ENCODE data around the gene SLC25A20.
"Not testable (repeated sequence)": the region's sequence is repeated elsewhere in the genome, so short reads cannot be mapped to it uniquely, and the experiment has no call there.

Gene SLC25A20

GRCh38 chr3:48919215-48920138, 20.8 kb upstream of the SLC25A20 start:
- Mint-ChIP-seq H3K27me3 (no peaks in the 10 kb centered on the region), H3K9me3 (no peaks in the 10 kb centered on the region), H3K36me3 (ENCODE audit: low read depth) (peaks cover 47% of the 10 kb centered on the region), H3K4me1 (ENCODE audit: low read depth) (peaks cover 31% of the 10 kb centered on the region), H3K4me3 (peak overlapping the region; percentile 98), H3K27ac (peak overlapping the region; percentile 100)
- DNase-seq, result peak; percentile 58

GRCh38 chr3:48918388-48919214, 19.9 kb upstream of the SLC25A20 start, which contains the start of gene ARIH2:
ARIH2 (plus strand) TSS chr3:48918842; CDS start chr3:48927559, 8,717 bp downstream.
- Mint-ChIP-seq H3K27me3 (no peaks in the 10 kb centered on the region), H3K9me3 (no peaks in the 10 kb centered on the region), H3K4me3 (peak within 1 kb of the TSS; percentile 98), H3K27ac (peak within 1 kb of the TSS; percentile 100), H3K36me3 (ENCODE audit: low read depth) (peaks cover 40% of the 10 kb centered on the region), H3K4me1 (ENCODE audit: low read depth) (peaks cover 32% of the 10 kb centered on the region)
- DNase-seq, result peak; percentile 94

- no peak for DNase-seq
- Mint-ChIP-seq H3K36me3 (ENCODE audit: low read depth) (peaks cover 20% of the 10 kb centered on the region), H3K27ac (peak overlapping the region; percentile 82), H3K9me3 (no peaks in the 10 kb centered on the region), H3K27me3 (no peaks in the 10 kb centered on the region), H3K4me3 (no peak overlapping the region), H3K4me1 (ENCODE audit: low read depth) (peaks cover 25% of the 10 kb centered on the region)
Measured at GRCh38 chr3:48915296-48915695, 16.6 kb upstream of the SLC25A20 start.

- not testable (repeated sequence) for DNase-seq; H3K27me3 Mint-ChIP-seq; H3K27ac Mint-ChIP-seq; H3K9me3 Mint-ChIP-seq; H3K36me3 Mint-ChIP-seq (ENCODE audit: low read depth); H3K4me1 Mint-ChIP-seq (ENCODE audit: low read depth); H3K4me3 Mint-ChIP-seq
Measured at GRCh38 chr3:48907026-48907425, 8.3 kb upstream of the SLC25A20 start.

DNA sequence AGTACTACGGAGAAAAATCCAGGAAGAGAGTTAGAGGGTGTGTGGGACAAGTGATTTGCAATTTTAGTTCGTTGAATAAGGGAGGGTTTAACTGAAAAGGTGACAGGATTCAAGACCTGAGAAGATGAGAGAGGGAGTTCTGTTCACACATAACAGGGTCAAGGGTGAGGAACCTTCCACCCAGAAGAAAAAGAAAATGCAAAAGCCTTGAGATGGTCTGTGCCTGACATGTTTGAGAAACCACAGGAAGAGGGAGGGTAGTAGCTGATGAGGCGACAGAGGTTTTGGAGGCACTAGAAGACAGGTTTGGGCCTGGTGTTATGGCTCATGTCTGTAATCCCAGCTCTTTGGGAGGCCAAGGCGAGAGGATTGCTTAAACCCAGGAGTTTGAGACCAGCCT, 591 bp upstream of the SLC25A20 start:
- Mint-ChIP-seq H3K9me3 (no peaks in the 10 kb centered on the region), H3K36me3 (ENCODE audit: low read depth) (peaks cover 8% of the 10 kb centered on the region), H3K27me3 (no peaks in the 10 kb centered on the region), H3K4me1 (ENCODE audit: low read depth) (peaks cover 38% of the 10 kb centered on the region), H3K27ac (peak overlapping the region; percentile 93), H3K4me3 (peak overlapping the region; percentile 95)
- peak; percentile 40 for DNase-seq

DNA sequence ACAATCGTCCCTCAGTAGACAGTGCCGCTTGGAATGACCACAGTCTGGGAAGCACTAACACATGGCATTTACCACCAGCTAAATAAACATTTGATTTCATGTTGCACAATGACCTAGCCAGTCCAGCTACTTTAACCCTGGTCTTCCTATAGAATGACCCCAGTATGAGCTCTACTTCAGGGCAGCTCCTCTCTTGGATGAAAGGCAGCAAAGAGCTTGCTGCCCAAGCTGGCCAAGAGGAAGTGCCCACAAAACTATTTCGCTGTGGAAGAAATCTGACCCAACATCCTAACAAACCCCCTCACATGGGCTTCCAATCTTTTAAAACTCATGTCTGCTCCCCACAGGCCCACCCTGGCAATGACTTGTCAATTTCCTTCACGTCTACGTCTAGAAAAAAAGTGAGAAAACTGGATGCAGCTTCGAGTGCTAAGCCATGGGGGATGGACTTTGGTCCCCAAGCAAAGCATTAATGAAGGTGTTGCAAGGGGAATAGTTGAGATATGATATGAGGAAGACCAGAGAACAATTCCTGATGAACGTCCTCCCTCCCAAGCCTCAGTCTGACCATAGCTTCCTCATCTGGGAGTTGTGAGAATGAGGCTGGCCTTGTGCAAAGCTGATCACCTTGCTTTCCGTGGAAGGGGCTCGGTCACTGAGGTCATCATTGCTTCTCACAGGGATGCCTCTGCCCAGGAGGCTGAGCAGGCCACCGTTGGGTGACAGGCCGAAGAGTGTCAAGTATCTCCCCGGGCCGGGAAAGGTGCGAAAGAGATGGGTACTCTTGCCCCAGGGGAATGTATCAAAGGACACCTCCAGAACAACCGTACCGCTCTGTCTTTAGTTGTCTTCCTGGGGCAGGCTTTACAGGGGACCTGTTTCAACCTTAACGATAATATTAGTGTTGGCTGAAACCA, 964 bp downstream of the SLC25A20 start:
- Mint-ChIP-seq H3K27me3 (no peaks in the 10 kb centered on the region), H3K36me3 (ENCODE audit: low read depth) (peaks cover 8% of the 10 kb centered on the region), H3K4me1 (ENCODE audit: low read depth) (peaks cover 33% of the 10 kb centered on the region), H3K9me3 (no peaks in the 10 kb centered on the region), H3K27ac (peak overlapping the region; percentile 93), H3K4me3 (peak overlapping the region; percentile 95)
- DNase-seq, result peak; percentile 39

- peak overlapping the region; percentile 48 for H3K4me3 Mint-ChIP-seq
- no peak for DNase-seq
- no peaks in the 10 kb centered on the region for H3K9me3 Mint-ChIP-seq
- H3K4me1 Mint-ChIP-seq (ENCODE audit: low read depth), result peaks cover 33% of the 10 kb centered on the region
- peak overlapping the region; percentile 77 for H3K27ac Mint-ChIP-seq
- peaks cover 12% of the 10 kb centered on the region for H3K36me3 Mint-ChIP-seq (ENCODE audit: low read depth)
- no peaks in the 10 kb centered on the region for H3K27me3 Mint-ChIP-seq
Measured at GRCh38 chr3:48896936-48897335, 1.7 kb downstream of the SLC25A20 start.

- Mint-ChIP-seq H3K27ac (no peak overlapping the region), H3K27me3 (no peaks in the 10 kb centered on the region), H3K4me3 (no peak overlapping the region), H3K36me3 (ENCODE audit: low read depth) (peaks cover 29% of the 10 kb centered on the region), H3K4me1 (ENCODE audit: low read depth) (peaks cover 29% of the 10 kb centered on the region), H3K9me3 (no peaks in the 10 kb centered on the region)
- DNase-seq, result no peak
Measured at GRCh38 chr3:48894516-48894915, 4.2 kb downstream of the SLC25A20 start.

GRCh38 chr3:48891606-48892005, 7.1 kb downstream of the SLC25A20 start:
- Mint-ChIP-seq H3K27me3 (no peaks in the 10 kb centered on the region), H3K36me3 (ENCODE audit: low read depth) (peaks cover 32% of the 10 kb centered on the region), H3K27ac (no peak overlapping the region), H3K4me3 (no peak overlapping the region), H3K9me3 (no peaks in the 10 kb centered on the region), H3K4me1 (ENCODE audit: low read depth) (peaks cover 8% of the 10 kb centered on the region)
- no peak for DNase-seq

- no peaks in the 10 kb centered on the region for H3K9me3 Mint-ChIP-seq
- no peak for DNase-seq
- no peaks in the 10 kb centered on the region for H3K27me3 Mint-ChIP-seq
- peaks cover 53% of the 10 kb centered on the region for H3K36me3 Mint-ChIP-seq (ENCODE audit: low read depth)
- no peak overlapping the region for H3K27ac Mint-ChIP-seq
- H3K4me1 Mint-ChIP-seq (ENCODE audit: low read depth), result peaks cover 1% of the 10 kb centered on the region
- H3K4me3 Mint-ChIP-seq, result no peak overlapping the region
Measured at GRCh38 chr3:48885753-48886152, 12.9 kb downstream of the SLC25A20 start.

- Mint-ChIP-seq H3K4me1 (ENCODE audit: low read depth) (peaks cover 4% of the 10 kb centered on the region), H3K4me3 (no peak overlapping the region), H3K9me3 (no peaks in the 10 kb centered on the region), H3K36me3 (ENCODE audit: low read depth) (peaks cover 56% of the 10 kb centered on the region), H3K27ac (no peak overlapping the region), H3K27me3 (no peaks in the 10 kb centered on the region)
- no peak for DNase-seq
Measured at GRCh38 chr3:48881652-48882114, 17.0 kb downstream of the SLC25A20 start.

DNA sequence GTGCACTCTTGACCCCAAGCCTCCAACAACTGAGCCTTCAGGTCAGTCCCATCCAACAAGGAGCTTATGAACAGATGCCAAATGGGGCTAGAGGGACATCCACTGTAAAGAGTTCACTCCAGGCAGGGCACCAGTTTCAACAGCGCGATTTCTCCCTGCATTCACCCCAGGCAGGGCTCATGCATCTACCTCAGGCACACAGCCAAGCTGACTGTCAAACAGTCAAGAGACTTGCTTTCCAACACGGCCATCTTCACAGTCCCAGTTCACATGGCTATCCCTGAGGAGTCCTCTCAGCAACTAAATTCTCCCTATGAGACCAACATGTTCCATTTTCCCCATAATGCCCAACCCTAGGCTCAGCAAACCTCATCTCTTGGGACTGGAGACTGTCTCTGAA, 17.7 kb downstream of the SLC25A20 start:
- H3K36me3 Mint-ChIP-seq (ENCODE audit: low read depth), result peaks cover 54% of the 10 kb centered on the region
- DNase-seq, result no peak
- no peak overlapping the region for H3K4me3 Mint-ChIP-seq
- H3K27me3 Mint-ChIP-seq, result no peaks in the 10 kb centered on the region
- H3K27ac Mint-ChIP-seq, result no peak overlapping the region
- no peaks in the 10 kb centered on the region for H3K9me3 Mint-ChIP-seq
- peaks cover 4% of the 10 kb centered on the region for H3K4me1 Mint-ChIP-seq (ENCODE audit: low read depth)

DNA sequence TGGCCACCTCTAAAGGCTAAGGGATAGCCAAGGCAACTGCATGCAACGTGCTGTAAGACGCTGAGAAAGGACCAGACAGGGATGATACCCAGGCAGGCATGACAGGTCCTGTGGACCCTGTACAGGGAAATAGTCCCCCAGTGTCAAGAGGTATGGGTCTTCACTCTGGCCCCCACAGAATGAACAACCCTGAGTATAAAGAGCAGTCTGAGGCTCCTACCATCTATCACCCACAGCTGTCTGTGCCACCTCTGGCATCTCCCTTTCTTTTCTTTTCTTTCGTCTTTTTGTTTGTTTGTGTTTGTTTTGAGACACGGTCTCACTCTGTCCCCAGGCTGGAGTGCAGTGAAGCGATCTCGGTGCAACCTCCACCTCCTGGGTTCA, 18.7 kb downstream of the SLC25A20 start:
- DNase-seq, result no peak
- Mint-ChIP-seq H3K9me3 (no peaks in the 10 kb centered on the region), H3K4me3 (no peak overlapping the region), H3K4me1 (ENCODE audit: low read depth) (peaks cover 4% of the 10 kb centered on the region), H3K27me3 (no peaks in the 10 kb centered on the region), H3K36me3 (ENCODE audit: low read depth) (peaks cover 47% of the 10 kb centered on the region), H3K27ac (peak overlapping the region; percentile 38)

Measured in activated T-cell treated with anti-CD3 and anti-CD28 coated beads, Interleukin-2, amount 50 U/mL, for 24 hours (primary cell).